Transverse colon (tissue), 4 donors: Measurements from ENCODE around the gene PLCG2. TPM values are rescaled to one million over a fixed set of nuclear protein-coding genes. Genes with fewer than 3 reads are reported as not detected.

Experiments used
- DNase-seq: peaks from one replicate; pipeline ENCODE4 v3.0.0-alpha.2; 2019
- H3K27ac ChIP-seq, 4 donors: fragments of 200-600 bp; sonication (generic); 2 replicates each; pipeline ENCODE4 v1.5.1; 2016 to 2018; ENCODE audit warnings: inconsistent platforms in 4 of 4
- H3K27me3 ChIP-seq: fragments of 200-600 bp; sonication (generic); 2 replicates; pipeline ENCODE4 v1.5.1; 2017; ENCODE audit warnings: inconsistent platforms
- H3K36me3 ChIP-seq, 4 donors: fragments of 200-600 bp; sonication (generic); 2 replicates each; pipeline ENCODE4 v1.5.1; 2017 to 2019; ENCODE audit warnings: inconsistent platforms in 4 of 4
- H3K4me1 ChIP-seq, 4 donors: fragments of 200-600 bp; sonication (generic); 2 replicates each; pipeline ENCODE4 v1.5.1; 2017 to 2020; ENCODE audit warnings: inconsistent platforms in 4 of 4
- H3K4me3 ChIP-seq, 4 donors: fragments of 200-600 bp; sonication (generic); 1 replicate in 1 of 4; 2 replicates in 3 of 4; pipeline versions ENCODE4 v1.5.1 to v1.6.1; 2017 to 2019; ENCODE audit warnings: inconsistent platforms in 4 of 4
- H3K9me3 ChIP-seq, 2 donors: fragments of 200-600 bp; sonication (generic); 2 replicates each; pipeline ENCODE4 v1.5.1; 2017 to 2019; ENCODE audit warnings: inconsistent platforms in 2 of 2
- EP300 ChIP-seq: sonication (generic); formaldehyde crosslinking; IDR thresholded peaks from one replicate; pipeline ENCODE4 v1.6.1; 2017; ENCODE audit warnings: antibody characterized with exemption, low read depth
- POLR2A ChIP-seq: fragments of 450-650 bp; IDR thresholded peaks from one replicate; pipeline ENCODE4 v1.6.1; 2016; ENCODE audit warnings: antibody characterized with exemption, mild to moderate bottlenecking, moderate library complexity
- POLR2AphosphoS5 ChIP-seq, 3 donors: sonication (generic); formaldehyde crosslinking; IDR thresholded peaks; one replicate each; pipeline ENCODE4 v1.6.1; 2016; ENCODE audit warnings: antibody characterized with exemption in 3 of 3
- WGBS, 2 donors: methylation state at CpG; one replicate each; pipeline ENCODE4 v1.1.5; 2018; ENCODE audit warnings: low coverage in 1 of 2; 5-methylcytosine and 5-hydroxymethylcytosine counted together
- in situ Hi-C, 4 donors: fragments of 200-750 bp; cut with MboI; loops; one replicate each; pipeline versions ENCODE4 v1.15.0 to v1.15.1; 2017; ENCODE audit warnings: low sequenced_read_pairs in 3 of 4, low pct_ligation_motif_present in 1 of 4, low pct_unique_long_range_greater_than_20kb in 1 of 4
- intact Hi-C: fragments of 100-400 bp; cut with DNase I; formaldehyde crosslinking; loops from one replicate; pipeline ENCODE4 v1.15.1; 2023; ENCODE audit warnings: low total_unique reads
- total RNA-seq, 4 donors: library from RNA; depleted of rRNA; stranded (reverse); fragments of >200 nt; gene quantifications; one replicate each; pipeline ENCODE4 v1.1.0, GENCODE V29; 2016
- TF ChIP-seq, protein P1 (sequence below), 5 experiments: fragments of 200-600 bp in 3 of 5; fragments of 450-650 bp in 2 of 5; sonication (generic) in 3 of 5; IDR thresholded peaks; 1 replicate in 2 of 5; 2 replicates in 3 of 5; pipeline ENCODE4 v1.5.1; 2016 to 2017; ENCODE audit warnings: antibody characterized with exemption in 5 of 5, inconsistent platforms in 3 of 5, mild to moderate bottlenecking in 2 of 5, moderate library complexity in 1 of 5

PLCG2 gene
- total RNA-seq, 4 donors from 2014 or later: 9.0 to 65.9 (median 28.6) TPM

DNA sequence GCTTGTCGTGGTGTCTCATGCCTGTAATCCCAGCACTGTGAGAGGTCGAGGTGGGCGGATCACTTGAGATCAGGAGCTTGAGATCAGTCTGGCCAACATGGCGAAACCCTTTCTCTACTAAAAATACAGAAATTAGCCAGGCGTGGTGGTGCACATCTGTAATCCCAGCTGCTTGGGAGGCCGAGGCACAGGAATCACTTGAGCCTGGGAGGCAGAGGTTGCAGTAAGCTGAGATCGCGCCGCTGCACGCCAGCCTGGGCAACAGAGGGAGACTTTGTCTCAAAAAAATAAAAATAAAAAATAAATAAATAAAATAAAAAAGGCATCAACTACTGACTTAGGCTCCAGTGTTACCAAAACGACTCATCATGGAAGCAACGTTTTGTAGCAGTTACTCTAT is 115.5 kb downstream of the PLCG2 start:
- intact Hi-C loops: loop anchor here (2.0 kb wide), 1 partner anchor 334 kb away; no protein-coding TSS in a partner anchor
- H3K27me3 ChIP-seq: no peaks in the 10 kb centered on the region
- H3K36me3 ChIP-seq: no peaks in the 10 kb centered on the region
- in situ Hi-C loops: loop anchor here in 2 of 4 donors (25.0 kb wide), 1 partner anchor 532 kb away; no protein-coding TSS in a partner anchor
- no peaks in the 10 kb centered on the region for H3K4me1 ChIP-seq
- TF ChIP-seq, protein P1, sequence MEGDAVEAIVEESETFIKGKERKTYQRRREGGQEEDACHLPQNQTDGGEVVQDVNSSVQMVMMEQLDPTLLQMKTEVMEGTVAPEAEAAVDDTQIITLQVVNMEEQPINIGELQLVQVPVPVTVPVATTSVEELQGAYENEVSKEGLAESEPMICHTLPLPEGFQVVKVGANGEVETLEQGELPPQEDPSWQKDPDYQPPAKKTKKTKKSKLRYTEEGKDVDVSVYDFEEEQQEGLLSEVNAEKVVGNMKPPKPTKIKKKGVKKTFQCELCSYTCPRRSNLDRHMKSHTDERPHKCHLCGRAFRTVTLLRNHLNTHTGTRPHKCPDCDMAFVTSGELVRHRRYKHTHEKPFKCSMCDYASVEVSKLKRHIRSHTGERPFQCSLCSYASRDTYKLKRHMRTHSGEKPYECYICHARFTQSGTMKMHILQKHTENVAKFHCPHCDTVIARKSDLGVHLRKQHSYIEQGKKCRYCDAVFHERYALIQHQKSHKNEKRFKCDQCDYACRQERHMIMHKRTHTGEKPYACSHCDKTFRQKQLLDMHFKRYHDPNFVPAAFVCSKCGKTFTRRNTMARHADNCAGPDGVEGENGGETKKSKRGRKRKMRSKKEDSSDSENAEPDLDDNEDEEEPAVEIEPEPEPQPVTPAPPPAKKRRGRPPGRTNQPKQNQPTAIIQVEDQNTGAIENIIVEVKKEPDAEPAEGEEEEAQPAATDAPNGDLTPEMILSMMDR (IDR thresholded peaks at IDR 0.05): no peak
- TF ChIP-seq POLR2A (no peak), POLR2AphosphoS5 (IDR thresholded peaks at IDR 0.05) (no peak), EP300 (no peak)
- 91 to 92% methylated on average over 5 to 12 of the region's 12 CpGs for WGBS, 2 donors
- no peak overlapping the region for H3K4me3 ChIP-seq
- no peaks in the 10 kb centered on the region for H3K9me3 ChIP-seq
- H3K27ac ChIP-seq: no peak overlapping the region
- no peak for DNase-seq

DNA sequence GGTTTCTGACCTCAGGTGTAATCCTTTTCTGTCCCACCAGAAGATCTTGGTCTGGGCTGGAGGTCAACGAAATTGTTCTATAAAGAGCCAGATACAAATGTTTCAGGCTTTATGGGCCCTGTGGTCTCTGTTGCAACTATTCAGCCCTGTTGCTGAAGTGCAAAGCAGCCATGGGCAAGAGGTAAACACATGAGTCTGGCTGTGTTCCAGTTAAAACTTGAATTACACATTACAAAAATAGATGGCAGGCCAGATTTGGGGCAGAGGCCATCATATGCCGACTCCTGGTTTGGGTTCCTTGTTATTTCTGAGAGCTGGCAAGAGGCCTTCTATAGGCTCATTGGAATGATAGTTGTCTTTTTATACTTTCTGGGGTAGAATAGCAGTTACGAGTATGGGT is 117.8 kb downstream of the PLCG2 start:
- in situ Hi-C loops (loop anchor here in 2 of 4 donors (25.0 kb wide), 1 partner anchor 535 kb away; no protein-coding TSS in a partner anchor), intact Hi-C loops (no loop called here)
- TF ChIP-seq, protein P1 (IDR thresholded peaks at IDR 0.05): no peak
- TF ChIP-seq POLR2A (no peak), EP300 (no peak), POLR2AphosphoS5 (IDR thresholded peaks at IDR 0.05) (no peak)
- Histone ChIP-seq H3K9me3 (no peaks in the 10 kb centered on the region), H3K4me1 (no peaks in the 10 kb centered on the region), H3K4me3 (no peak overlapping the region), H3K27ac (no peak overlapping the region), H3K27me3 (no peaks in the 10 kb centered on the region), H3K36me3 (no peaks in the 10 kb centered on the region)
- DNase-seq: no peak
- WGBS, 2 donors: 69 to 80% methylated on average over 1 to 3 of the region's 3 CpGs

DNA sequence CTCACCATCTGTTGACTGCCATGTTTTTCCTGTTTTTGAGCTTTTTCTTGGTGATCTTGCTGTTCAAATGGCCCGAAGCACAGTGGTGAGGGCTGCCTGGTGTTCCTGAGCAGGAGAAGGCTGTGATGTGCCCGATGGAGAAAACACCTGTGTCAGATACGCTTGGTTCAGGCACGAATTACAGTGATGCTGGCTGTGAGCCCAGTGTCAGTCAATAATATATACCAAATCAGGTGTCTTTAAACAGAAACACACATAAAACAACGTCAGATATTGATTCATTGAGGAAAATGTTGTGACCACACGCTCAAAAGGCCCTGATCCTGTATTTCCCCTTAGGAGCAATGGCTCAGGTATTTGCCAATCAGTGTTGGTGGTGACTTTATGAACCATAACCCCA is 120.5 kb downstream of the PLCG2 start:
- intact Hi-C loops: no loop called here
- no peak for TF ChIP-seq POLR2AphosphoS5 (IDR thresholded peaks at IDR 0.05)
- TF ChIP-seq POLR2A: no peak
- no peak for TF ChIP-seq EP300
- TF ChIP-seq, protein P1 (IDR thresholded peaks at IDR 0.05): no peak
- no peak overlapping the region for H3K4me3 ChIP-seq
- no peaks in the 10 kb centered on the region for H3K4me1 ChIP-seq
- no peaks in the 10 kb centered on the region for H3K27me3 ChIP-seq
- no peaks in the 10 kb centered on the region for H3K9me3 ChIP-seq
- no peak for DNase-seq
- in situ Hi-C loops: loop anchor here in 2 of 4 donors (25.0 kb wide), 1 partner anchor 537 kb away; no protein-coding TSS in a partner anchor
- H3K27ac ChIP-seq: no peak overlapping the region
- 61 to 69% methylated on average over 5 to 6 of the region's 6 CpGs for WGBS, 2 donors
- H3K36me3 ChIP-seq: no peaks in the 10 kb centered on the region

DNA sequence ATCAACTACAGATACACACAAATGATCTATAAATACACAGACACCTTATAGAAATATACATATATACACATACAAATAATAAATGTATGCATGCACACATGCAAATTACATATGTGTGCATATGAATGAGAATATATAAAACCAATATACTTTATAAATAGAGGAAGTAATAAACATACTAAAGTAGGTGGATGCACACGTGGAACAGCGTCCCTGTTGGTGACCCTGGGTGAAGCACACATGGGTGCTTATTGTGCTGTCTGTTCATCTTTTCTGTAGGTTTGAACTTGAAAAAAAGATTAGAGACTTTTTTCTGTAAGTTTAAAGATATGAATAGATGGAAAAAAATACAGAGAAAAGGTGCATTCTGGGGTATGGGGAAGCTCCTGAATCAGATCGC is 120.9 kb downstream of the PLCG2 start:
- 66 to 68% methylated on average over 3 of the region's 3 CpGs for WGBS, 2 donors
- TF ChIP-seq POLR2AphosphoS5 (IDR thresholded peaks at IDR 0.05) (no peak), POLR2A (no peak), EP300 (no peak)
- TF ChIP-seq, protein P1 (IDR thresholded peaks at IDR 0.05): no peak
- no peaks in the 10 kb centered on the region for H3K4me1 ChIP-seq
- no peaks in the 10 kb centered on the region for H3K27me3 ChIP-seq
- DNase-seq: no peak
- intact Hi-C loops: loop anchor here (1.0 kb wide), 1 partner anchor 24 kb away; no protein-coding TSS in a partner anchor
- no peaks in the 10 kb centered on the region for H3K36me3 ChIP-seq
- in situ Hi-C loops: no loop called here
- no peak overlapping the region for H3K27ac ChIP-seq
- H3K9me3 ChIP-seq: no peaks in the 10 kb centered on the region
- no peak overlapping the region for H3K4me3 ChIP-seq
